Measurements from ENCODE around the gene DAO.

GRCh38 chr12:108853426-108853825, 26.5 kb upstream of the DAO start:
- TF ChIP-seq CTCF (IDR thresholded peaks at IDR 0.05 in 4 of 5, conservative IDR thresholded peaks at IDR 0.05 in 1 of 5) (no peak), POLR2A (IDR thresholded peaks at IDR 0.05) (no peak)
